CD4-positive, alpha-beta T cell treated with Interleukin-17A for 4 hours (primary cell): Measurements from ENCODE around the gene MAD1L1.

Experiments used
- DNase-seq: peaks from one replicate; pipeline ENCODE4 v3.0.0-alpha.2; 2020; ENCODE audit warnings: mixed read lengths

Gene MAD1L1

GRCh38 chr7:2010551-2011265 lies 222.0 kb downstream of the MAD1L1 start:
- no peak for DNase-seq

DNA sequence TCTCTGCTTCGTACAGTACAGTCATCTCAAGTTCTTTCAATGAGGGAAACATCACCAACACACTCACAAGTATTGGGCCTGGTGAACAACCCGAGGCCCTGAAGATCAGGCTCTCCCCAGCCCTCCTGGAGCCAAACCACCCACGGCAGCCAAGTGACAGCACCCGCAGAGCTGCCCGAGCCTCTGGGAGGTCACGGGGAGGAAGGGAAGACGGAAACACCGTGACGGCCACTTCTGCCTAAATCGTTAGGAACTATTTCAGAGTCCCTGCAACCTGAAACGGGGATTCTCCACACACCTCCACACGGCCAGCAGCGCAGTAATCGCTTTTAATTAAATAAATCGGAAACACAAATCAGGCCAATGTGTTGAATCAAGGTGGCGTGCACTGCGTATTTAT lies 222.6 kb downstream of the MAD1L1 start:
- DNase-seq = no peak

- DNase-seq = no peak
These were observed 223.2 kb downstream of the MAD1L1 start for GRCh38 chr7:2009541-2010001.

DNA sequence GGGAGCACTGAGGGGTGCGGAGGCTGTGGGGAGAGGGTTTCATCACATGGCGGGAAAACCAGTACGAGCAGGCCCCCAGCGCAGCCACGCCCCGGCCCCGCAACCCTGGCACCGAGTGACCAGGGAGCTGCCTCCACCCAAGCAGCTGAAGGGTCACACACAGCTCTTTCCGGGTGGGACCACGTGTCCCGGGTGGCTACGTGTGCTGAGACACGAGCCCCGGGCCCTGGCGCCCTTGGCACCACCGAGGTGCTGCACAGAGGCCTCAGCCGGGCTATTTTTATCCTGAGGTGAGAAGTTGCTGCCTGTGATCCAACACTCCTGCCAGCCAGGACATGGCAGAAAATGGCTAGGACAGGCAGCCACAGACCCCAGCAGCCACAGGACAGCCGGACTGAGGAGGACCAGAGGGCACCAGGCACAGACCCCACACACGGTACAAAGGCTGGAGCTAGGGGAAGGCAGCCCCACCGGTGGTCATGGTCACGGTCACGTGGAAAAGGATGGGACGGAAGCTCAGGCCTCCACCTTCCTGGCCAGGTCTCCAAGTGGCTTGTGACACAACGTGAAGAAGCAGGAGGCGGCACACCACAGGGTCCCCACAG lies 223.7 kb downstream of the MAD1L1 start:
- no peak for DNase-seq

- no peak for DNase-seq
These were observed 224.4 kb downstream of the MAD1L1 start for GRCh38 chr7:2008101-2008935.

- DNase-seq = no peak
These were observed 225.2 kb downstream of the MAD1L1 start for GRCh38 chr7:2007551-2007950.

DNA sequence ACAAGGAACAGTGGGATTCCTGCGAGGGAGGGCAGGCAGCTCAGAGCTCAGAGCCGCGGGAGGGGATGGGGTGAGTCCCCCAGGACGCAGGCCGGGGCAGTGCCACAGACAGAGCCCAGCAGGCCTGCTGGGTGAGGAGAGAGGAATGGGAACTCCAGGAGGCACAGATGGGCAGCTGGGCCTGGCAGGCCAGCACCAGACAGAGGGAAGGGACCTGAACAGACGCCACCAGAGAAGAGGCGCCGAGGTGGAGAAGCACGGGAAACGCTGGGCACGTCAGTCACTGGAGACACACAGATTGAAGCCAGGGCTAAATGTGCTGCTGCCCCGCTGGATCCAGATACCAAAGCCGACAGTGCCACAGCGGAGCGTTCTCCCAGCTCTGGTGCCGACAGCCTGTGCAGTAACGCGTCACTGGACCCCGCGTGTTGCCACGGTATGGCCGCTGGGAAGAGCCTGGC lies 225.8 kb downstream of the MAD1L1 start:
- DNase-seq = no peak

- DNase-seq = no peak
These were observed 226.4 kb downstream of the MAD1L1 start for GRCh38 chr7:2006231-2006771.

DNA sequence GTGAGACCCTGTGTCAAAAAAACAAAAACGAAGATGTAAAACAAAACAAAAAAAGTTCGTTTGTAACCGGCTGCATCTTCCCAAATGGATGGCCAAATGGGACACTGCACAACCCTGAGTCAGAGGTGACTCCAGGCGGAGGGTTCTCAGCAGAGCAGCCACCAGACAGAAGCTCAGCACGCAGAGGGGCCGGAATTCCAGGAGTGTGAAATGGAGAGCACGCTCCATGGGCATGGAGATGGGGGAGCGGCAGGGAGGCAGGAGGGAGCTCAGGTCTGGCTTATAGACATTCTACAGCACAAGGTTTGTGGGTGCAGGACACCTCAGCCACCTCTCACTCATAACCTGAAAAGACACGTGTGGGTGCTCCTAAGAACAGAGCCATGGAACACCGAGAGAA lies 227.0 kb downstream of the MAD1L1 start:
- DNase-seq = no peak

GRCh38 chr7:2004841-2005725 lies 227.7 kb downstream of the MAD1L1 start:
- DNase-seq = no peak

DNA sequence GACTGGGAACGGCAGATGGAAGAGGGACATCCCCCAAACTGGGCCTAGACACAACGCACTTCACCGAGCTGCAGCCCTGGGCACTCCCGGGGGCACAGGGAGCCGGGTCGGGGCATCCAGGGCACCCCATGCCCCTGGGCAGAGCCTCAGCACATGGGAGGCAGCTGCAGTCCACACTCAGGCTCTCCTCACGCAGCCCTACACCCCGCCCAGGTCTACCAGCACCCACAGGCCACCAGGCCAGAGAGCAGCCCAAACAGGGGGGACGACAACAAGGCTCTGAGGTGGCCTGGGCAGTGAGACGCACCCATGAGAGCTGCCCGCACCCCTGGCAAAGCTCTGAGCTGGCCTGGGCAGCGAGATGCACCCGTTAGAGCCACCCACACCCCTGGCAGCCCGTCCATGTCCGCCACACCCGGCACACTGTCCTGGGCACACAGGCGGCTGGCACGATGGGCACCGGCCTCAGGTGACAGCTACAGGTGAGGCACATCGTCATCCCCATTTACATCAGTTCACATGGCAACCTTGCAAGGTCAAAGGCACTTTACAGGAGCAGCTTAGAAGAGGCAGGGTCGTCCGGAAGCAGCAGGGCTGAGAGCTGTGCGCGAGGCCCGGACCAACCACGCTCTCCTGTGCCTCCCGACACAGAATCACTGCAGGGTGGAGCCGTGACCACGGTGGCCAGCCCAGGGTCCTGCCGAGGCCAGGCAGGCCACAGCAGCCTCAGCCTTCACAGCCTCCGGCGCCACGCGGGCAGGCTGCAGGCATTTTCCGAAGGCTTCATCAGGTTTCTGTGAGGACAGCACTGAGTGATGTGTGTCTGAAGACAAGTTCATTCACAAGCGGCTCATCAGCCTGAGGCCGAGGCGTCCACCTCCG lies 228.6 kb downstream of the MAD1L1 start:
- no peak for DNase-seq

GRCh38 chr7:2003451-2003930 lies 229.3 kb downstream of the MAD1L1 start:
- DNase-seq = no peak

DNA sequence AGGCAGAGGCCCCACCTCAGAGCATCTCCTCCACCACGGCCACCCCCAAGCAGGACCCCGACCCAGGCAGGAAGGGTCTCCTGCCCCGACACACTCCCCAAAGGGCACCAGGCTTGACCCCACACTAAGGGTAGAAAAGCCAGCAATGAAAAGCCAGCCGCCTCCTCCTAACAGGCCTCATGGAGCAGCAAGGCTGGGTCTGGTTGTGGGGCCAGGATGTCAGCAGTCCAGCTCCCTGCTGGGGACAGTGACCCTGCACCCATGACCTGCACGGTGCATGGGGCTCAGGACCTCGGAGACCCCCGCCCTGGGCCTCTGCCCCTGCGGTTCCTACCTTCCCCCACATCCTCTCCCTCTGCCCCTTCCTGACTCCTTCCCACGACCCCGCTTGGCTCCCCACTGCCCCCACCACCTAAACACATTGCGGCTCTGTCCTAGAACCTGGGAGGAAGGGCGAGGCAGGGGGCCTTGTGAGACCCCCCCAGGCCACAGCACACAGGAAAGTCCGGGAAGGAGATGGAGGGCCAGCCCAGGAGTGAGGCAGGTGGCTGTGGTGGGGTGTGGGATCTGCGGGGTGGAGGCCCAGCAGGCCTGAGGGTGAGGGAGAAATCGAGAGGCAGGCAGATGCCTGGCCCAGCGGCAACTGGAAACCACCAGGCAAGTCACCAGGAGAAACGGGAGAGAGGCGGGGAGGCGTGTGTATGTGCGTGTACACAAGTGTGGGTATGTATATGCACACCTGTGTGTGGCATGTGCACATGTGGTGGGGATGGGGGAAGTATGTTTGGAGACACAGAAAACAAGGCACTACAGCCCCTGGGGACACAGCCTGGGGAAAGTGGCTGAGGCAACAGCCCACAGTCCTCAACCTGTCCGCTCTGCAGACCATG lies 229.9 kb downstream of the MAD1L1 start:
- no peak for DNase-seq

DNA sequence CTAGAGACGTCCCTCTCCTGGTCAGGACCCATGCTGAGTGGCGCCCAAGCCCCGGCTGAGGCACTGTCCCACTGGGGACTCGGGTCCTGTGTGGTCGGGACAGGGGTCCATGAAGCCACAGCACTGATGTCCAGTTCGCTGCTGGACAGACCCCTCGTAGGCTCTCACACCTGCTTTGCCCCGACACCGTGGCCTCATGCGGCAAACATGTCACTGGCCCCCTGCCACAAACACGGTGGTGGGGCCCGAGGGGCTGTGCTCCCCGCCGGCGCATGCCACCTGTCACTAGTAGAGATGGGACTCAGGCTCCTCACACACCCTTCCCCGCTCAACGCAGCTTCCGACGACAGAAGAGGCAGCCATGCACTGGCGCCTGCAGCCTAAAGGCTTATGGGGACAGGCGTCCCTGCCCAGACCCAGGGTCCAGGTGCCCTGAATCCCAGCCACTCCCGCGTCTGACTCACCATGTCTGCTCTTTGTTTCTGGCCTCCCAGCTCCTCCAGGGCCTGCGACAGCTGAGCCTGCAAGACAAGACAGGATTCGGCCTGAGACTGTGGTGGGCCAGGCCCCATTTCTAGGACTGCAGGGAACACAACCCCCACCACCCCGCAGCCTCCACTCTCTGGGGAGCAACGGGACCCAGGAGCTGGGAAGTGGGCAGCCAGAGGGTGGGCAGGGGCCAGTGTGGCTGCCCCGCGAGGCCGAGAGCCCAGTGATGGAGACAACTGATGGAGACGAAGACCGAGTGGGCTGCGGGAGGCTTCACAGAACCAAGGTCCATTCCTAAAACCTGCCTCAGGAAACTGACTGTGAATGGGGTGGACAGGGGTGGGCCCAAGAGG lies 230.9 kb downstream of the MAD1L1 start:
- no peak for DNase-seq

DNA sequence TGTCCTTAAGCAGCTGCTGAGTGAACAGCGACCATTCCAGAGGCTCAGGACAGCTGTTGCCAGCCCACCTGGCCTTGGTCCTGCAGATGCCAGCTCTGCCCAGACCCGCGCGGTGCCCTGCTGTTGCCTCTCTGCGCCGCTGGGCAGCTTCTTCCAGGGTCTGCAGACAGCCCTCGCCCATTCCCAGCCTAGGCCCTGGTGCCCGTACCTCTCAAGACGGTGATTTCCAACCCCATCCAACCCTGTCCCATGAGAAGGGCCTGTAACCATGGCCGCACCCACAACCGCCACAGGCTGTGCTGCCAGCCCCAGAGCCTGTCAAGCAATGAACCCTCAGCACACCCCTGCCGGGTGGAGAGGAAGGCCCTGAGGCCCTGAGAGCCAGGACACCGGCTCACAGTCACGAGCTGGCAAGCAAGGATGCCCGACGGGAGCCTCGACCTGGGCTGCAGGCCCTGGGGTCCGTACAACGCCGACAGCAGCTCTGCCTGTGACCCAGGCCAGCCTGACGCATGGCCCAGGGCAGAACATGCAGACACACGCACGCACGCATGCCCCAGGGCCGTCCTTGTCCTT lies 231.9 kb downstream of the MAD1L1 start:
- no peak for DNase-seq

GRCh38 chr7:2000153-2000687 lies 232.5 kb downstream of the MAD1L1 start:
- no peak for DNase-seq

- no peak for DNase-seq
These were observed 233.3 kb downstream of the MAD1L1 start for GRCh38 chr7:1999278-1999984.

DNA sequence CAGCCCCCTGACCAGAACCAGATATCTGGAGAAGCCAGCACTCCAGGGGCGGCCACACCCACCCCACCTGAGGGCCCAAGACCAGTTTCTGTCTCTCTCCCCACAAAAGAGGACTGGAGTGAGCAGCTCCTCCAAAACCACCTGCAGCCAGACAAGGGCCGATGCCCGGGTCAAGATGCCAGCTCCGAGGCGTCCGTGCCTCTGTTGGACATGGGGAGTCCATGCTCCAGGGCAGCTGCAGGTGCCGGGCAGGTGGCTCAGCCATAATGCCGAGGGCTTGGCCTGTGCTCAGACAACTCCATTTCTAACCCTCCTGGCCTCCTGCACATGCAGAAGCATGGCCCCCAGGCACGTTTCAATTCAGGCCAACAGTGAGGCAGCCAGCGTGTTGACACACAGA lies 234.6 kb downstream of the MAD1L1 start:
- no peak for DNase-seq
